Activated CD4-positive, alpha-beta T cell treated with anti-CD3 and anti-CD28 coated beads, Interleukin-10, Interleukin-2, amounts not matched to agents 100 ng/mL and 50 ng/mL, durations not matched to agents 16 hours and 8 hours (primary cell): ENCODE measurements around the gene ADAMTS2.
"Not testable (repeated sequence)": the region's sequence is repeated elsewhere in the genome, so short reads cannot be mapped to it uniquely, and the experiment has no call there.

Experiments used
- DNase-seq: peaks from one replicate; pipeline ENCODE4 v3.0.0-alpha.2; 2020

The ADAMTS2 gene

DNA sequence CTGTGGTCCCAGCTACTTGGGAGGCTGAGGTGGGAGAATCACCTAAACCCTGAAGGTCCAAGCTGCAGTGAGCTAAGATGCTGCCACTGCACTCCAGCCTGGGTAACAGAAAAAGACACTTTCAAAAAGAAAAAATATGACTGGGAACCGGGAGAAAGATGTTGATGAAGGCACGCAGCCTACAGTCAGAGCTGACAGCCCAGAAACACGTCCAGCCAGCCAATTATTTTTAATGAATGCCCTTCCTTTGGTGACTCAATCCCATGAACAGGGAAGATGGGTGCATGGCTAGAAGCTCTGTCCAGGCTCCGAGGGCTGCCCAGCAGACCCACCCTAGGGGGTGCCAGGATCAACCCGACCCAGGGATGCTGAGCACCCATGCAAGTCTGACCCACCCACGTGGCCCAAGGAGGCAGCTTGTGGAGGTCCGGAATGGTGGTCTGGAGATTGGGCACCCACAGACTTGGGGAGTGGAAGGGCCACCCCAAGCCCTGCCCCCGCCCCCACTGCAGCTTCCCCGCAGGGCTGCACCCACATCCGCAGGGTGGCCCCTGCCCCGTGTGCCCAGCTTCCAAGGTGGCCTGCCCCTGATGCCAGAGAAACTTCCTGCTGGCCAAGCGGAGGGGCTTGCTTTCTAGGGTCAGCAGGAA is 51.0 kb downstream of the ADAMTS2 start:
- no peak for DNase-seq

DNA sequence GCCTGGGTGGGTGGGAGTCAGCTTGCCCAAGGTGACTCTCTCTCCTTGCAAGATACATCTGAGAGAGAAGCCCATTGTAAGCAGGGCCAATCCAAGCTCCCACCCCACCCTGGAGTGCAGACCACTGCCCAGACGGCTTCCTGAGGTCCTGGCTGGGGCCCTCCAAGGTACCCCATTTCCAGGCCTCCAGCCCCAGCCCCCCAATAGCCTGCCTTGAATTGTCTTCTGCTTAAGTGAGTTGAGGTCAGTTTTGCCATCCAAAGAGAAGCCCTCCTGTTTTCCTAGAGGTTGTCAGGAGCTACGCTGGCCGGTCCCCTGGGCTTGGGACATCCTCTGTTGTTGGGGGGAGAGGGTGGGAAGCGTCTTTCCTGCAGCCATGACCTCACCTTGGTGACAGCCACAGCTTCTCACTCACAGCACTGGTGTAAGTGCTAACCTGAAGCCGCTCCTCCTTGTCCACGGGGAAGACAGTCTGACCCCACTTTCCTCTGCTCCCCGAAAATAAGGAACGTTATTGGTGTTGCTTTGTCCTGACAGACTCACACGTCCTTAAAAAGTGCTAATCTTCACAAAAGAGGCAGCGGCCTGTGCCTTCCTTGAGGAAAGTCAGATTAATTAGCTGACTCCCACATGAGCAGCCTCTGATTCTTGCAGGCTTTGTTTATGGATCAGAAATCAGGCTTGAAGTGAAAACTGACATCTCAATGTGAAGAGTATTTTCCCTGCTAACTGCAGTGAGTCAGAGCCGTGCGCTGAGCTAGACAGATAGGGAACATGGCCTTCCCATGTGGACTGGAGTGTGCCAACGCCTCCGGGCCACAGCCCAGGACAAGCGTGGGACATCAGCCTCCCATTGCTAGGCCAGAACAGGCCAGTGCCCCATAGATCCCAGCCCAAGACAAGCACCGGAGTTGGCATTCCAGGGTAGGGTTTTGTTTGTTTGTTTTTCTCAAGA is 52.3 kb downstream of the ADAMTS2 start:
- DNase-seq: no peak

DNA sequence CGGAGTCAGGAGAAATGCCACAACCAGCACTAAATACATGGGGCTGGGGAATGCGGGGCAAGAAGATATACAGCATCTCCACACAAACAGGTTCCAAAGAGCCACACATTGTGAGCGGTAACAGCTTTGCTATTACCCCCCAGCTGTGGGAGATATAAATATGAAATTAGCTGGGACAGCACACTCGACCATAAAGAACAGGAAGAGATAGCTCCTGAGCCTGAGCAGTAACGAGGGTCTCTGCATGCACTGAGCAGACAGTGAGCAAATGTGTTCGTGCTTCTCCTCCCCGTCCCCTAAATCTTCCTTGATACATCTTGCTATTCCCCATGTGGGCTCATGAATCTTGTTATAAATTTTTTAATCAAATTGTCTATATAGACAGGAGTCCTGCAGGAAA is 53.1 kb downstream of the ADAMTS2 start:
- no peak for DNase-seq

DNA sequence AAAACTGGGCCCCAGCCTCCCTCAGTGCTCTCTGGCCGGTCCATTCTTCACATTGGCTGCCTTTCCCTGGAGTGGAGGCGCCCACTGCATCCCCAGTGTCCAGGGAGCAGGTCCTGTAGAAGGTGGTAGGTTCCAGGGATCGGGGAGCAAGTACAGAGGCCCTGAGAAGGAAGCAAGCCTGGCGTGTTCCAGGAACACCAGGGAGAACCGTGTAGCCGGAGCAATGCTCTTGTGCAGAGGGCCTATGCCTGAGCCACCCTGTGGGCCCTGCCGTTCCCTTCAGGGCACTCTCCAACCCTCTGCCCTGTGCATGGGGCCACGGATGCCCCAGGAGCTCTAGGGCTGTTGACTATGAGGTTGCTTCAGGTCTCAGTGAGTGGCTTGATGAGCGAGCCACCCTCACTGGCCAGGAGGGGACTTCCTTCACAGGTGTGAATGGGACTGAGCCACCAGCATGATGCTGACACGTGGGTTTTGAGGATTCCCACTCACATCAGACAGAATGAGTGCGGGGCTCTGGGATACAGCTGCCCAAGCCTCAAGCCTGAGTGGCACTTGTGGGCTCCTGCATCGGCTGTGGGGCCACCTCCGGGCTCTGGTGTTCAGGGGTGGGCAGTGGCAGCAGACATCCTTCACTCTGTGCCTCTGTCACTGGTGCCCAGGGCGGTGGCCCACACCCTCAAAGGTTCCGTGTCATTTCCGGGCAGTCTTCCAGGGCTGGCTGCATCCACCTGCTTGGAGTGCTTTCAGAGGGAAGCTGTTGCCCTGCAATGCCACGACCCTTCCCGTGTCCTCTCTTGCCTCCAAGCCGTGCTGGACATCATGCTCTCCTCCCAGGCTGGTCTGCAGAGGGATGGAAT is 54.4 kb downstream of the ADAMTS2 start:
- DNase-seq: no peak

DNA sequence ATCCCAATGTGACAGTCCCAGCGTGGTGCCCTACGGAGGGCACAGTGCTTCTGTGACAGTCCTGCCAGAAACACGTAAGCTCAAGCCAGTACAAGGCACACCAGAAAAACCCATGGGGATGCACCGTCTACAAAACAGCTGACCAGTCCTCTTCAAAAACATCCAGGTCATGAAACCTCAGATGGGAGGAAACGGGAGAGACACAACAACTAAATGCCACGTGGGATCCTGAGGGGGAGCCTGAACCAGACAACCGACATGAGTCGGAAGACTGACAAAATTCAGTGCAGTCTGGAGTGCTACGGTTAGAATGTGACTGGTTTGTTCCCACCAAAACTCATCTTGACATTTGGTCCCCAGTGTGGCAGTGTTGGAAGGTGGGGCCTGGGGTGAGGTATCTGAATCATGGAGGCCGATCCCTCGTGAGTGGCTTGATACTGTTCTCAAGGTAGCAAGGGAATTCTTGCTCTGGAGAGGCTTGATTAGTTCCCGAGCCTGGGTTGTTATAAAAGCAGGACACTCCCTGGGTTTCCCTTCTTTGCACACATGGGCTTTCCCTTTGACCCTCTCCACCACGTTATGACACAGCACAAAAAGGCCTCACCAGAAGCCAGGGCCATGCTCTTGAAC is 55.4 kb downstream of the ADAMTS2 start:
- no peak for DNase-seq

DNA sequence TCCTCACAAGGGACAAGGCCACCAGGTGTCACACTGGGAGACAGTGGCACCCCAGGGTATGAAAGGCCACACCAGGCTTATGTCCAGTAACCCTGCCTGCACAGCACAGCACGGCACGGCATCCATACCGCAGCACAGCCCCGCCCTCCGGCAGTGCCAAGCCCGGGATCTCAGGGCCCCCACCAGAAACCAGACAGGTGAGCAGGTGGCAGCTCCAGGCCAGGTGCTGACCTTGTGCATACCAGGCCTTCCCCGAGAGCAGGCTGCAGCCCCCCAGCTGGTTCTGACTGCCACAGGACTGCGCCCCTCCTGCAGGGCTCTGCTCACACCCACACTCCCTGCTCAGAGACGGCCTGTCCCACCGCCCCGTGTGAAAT is 56.5 kb downstream of the ADAMTS2 start:
- DNase-seq: no peak

DNA sequence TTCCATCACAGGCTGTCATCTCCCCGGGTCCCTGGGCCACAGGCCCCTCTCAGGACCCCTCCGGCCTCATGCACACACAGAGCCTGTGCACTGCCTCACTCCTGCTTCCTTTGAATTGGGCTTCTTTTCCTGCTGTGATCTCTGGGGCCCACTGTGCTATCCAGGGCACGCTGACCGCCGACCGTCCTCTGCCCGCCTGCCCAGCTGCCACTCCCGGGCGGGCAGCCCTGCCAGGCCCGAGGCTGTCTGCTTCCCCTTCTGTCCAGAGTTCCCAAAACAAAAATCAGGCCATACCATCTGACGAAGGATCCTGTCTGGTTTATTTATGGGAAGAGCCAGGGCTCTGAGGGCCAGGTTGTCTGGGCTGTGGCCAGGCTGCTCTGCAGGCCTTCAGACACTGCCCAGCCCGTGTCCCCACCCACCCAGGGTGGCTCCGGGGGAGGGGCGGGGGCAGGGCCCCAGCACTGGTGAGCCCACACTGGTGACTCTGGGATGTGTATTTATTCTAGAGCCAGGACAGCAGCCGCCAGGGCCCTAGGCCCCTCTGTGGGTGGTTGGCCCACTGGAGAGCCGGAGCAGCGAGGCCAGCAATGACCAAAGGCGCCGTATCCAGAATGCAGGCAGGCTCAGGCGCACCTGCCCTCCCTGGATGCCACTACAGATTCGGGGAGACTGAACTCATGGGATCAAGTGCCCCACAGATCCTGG is 57.0 kb downstream of the ADAMTS2 start:
- DNase-seq: no peak

DNA sequence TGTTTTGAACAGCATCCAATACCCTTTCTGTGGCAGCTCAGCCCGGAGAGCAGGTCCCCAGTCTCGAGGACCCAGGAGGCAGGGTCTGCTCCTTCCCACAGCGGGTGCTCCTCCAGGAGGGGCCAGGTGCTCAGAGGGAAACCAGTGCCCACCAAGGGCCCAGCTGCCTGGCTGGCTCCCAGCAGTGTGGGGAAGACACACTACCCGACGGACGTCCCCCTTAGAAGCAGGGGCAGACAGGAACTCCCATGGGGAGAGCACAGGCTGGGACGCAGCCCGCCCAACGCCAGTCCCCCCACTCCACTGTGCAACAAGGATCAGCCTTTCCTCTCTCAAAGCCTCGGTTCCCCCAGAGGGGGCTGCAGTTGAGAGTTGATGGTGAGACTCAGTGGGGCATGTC is 57.6 kb downstream of the ADAMTS2 start:
- DNase-seq: no peak

DNA sequence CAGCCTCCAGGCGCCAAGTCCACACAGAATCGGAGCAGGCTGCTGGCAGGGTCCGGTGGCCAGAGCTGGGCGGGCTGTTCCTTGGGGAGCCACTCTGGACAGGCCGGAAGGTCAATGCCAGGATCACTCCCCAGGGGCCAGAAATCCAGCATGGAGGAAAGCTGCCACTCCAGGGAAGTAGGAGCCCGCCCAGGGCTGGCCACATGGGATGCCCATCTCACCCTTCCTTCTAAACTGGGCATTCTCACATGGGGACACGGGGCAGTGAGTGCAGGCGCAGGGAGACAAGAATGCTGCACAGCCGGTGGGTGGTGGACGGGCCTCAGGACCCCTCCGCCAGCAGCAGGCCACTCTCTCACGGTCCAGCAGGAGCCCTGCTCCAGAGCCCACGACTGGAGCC is 58.2 kb downstream of the ADAMTS2 start:
- no peak for DNase-seq

DNA sequence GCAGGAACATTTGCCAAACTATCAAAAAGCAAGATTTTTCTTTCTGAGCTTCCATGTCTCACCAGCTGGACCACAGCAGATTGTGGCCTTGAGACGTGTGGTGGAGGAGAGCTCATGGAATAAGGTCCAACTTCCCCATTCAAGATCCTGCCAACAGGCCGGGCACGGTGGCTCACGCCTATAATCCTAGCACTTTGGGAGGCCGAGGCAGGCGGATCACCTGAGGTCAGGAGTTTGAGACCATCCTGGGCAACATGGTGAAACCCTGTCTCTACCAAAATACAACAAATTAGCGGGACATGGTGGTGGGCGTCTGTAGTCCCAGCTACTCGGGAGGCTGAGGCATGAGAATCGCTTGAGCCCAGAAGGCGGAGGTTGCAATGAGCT is 59.5 kb downstream of the ADAMTS2 start:
- DNase-seq: not testable (repeated sequence)

DNA sequence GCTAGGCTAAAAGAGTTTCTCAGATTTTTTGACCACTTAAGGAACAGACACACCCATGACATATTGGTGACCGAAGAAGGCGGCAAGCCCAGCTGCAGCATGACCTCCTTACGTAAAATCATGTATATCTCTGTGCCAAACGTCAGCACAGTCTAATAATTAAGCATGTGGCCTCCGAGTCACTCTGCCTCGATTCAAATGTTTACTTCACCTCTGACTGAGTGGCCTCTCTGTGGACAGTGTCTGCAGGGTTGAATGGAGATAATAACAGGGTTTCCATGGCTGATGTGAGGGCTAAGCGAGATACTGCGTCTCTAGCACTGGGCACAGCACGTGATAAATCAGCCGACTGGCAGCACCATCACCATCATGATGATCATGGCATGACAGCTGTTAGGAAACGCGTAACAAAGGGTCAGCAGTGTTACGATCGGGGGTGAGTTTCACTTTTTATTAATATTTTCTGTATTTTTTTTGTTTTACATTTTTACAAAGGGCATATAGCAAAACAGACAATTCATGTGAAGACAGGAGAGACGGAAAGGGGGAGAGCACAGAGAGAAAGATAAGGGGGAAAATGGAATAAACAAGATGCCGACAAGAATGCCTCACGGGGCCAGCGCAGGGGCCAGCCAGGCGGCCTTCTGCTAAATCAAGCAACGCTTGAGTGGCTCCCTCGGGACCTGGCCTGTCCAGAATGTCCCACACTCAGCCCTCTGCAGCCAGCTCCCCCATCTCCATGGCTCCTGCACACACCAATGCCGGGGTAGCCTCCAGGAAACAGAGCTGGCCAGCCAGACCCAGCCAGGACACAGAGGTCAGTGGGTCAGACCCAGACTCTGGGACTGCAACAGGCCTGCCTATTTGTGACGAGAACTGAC is 60.3 kb downstream of the ADAMTS2 start:
- no peak for DNase-seq

DNA sequence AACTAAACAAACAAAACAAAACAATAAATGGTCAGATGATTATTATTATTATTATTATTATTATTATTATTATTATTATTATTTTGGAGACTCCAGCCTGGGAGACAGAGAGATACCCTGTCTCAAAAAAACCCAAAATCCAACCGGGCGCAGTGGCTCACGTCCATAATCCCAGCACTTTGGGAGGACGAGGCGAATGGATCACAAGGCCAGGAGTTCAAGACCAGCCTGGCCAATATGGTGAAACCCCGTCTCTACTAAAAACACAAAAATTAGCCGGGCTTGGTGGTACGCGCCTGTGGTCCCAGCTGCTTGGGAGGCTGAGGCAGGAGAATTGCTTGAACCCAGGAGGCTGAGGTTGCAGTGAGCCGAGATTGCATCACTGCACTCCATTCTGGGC is 61.4 kb downstream of the ADAMTS2 start:
- DNase-seq: not testable (repeated sequence)

DNA sequence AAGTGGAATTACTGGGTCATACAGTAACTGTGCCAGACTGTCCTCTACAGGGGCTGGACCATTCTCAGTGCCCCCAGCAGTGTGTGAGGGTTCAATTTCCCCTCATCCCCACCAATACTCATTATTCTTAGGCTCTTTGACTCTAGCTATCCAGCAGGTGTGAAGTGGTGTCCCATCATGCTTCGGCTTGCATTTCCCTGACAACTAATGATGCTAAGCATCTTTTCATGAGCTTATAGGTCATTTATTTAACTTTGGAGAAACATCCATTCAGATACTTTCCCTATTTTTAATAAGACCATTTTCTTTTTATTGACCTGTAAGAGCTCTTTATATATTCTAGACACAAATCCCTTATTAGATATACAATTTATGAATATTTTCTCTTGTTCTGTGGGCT is 63.6 kb downstream of the ADAMTS2 start:
- no peak for DNase-seq

DNA sequence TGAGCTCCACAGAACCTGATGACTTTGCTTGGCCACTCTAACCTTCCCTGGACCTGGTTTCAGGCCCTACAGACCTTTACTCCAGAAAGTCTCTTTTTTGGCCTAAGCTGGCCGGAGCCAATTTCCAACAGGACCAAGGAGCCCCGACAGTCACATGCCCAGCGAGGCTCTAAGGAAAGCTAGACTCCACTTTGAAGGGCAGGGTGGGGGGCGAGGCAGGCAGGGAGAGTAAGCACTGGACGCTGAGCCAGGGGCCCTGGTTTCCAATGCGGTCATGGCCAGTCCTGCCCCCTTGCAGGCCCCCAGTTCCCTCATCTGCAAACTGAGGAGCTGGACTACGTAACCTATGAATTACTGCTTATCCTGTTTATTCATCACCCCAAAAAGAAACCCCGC is 65.2 kb downstream of the ADAMTS2 start:
- DNase-seq: no peak

DNA sequence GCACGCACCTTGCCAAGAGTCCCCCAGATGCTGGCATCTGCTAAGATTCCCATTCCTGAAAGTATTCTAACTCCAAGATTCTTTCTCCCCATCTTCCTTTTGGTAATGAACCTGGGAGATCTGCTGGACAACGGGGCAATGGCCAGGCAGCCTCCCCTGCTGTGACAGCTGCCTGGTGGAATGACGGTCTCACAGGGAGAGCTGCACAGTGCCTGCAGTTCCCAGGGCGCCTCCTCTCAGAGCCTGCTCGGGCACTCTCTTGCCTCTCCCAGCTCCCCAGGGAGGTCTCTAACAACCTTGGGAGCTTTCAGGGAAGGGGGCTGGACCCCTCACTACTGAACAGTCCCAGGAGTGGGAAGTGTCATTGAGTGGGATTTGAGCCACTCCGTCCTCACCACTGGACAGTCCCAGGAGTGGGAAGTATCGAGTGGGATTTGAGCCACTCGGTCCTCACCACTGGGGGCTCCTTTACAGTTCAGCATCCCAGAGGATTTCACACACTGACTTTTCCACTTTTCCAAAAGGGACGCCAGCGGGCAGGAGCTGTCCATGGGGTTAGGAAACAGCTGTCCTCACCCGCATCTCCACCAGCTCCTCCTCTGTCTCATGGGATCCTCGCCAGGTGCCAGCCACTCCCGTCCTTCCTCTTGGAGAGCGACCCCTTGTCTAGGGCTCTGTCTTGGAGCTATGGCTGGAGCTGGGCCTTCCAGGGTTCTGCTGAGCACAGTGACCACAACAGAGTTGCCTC is 65.7 kb downstream of the ADAMTS2 start:
- no peak for DNase-seq

DNA sequence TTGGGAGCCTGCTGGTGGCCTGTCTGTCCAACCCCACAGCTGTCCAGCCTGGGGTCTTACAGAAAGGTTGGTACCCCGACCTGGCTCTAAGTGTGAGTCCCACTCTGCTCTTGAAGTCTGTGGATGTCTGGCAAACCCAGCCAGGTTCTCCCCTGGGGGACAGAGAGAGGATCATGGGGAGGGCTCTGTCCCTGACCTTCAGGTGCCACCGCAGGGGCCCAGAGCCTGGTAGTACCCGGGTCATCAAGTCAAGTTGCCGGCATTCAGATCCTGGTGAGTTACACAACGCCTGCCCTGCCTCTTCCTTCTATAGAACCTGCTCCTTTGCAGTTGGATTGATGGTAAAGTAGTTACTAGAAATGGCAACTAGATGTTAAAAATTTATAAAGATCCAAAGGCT is 66.7 kb downstream of the ADAMTS2 start:
- no peak for DNase-seq

DNA sequence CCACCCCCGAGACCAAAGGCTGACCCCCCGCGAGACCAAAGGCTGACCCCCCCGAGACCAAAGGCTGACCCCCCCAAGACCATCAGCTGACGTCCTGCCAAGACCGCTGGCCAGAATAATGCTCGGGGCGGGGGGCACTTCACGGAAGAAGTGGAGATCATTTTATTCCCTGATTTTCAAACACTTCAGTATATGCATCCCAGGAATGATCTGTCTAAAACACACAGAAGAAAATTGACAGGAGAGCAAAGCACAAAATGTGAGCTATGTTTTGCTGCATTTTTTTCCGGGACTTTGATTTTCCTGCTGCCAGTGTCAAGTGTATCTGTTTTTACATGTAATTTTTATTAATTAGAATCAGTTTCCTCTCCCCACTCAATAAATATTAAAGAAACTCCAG is 67.1 kb downstream of the ADAMTS2 start:
- DNase-seq: no peak

DNA sequence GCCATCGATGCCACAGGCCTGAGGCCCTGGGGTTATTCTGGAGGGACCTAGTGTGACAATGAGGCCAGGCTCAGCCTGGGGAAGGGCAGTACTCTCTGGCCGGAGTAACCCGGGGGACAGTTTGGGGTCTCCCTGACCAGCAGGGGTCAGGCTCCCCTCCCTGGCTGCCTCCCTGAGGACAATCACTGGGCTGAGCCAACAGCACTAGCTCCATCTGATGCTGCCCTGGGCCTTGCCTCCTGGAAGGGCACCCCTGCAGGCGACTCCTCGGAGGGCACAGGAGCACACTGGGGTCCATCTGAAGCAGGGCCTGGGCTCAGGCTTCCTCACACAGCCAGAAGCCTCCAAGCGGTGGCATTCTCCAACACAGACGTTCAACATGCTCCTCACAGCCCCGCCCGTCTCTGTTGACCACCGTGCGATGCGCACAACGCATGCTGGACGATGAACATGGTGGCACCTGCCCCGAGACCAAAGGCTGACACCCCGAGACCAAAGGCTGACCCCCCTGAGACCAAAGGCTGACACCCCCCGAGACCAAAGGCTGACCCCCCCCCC is 68.3 kb downstream of the ADAMTS2 start:
- no peak for DNase-seq

DNA sequence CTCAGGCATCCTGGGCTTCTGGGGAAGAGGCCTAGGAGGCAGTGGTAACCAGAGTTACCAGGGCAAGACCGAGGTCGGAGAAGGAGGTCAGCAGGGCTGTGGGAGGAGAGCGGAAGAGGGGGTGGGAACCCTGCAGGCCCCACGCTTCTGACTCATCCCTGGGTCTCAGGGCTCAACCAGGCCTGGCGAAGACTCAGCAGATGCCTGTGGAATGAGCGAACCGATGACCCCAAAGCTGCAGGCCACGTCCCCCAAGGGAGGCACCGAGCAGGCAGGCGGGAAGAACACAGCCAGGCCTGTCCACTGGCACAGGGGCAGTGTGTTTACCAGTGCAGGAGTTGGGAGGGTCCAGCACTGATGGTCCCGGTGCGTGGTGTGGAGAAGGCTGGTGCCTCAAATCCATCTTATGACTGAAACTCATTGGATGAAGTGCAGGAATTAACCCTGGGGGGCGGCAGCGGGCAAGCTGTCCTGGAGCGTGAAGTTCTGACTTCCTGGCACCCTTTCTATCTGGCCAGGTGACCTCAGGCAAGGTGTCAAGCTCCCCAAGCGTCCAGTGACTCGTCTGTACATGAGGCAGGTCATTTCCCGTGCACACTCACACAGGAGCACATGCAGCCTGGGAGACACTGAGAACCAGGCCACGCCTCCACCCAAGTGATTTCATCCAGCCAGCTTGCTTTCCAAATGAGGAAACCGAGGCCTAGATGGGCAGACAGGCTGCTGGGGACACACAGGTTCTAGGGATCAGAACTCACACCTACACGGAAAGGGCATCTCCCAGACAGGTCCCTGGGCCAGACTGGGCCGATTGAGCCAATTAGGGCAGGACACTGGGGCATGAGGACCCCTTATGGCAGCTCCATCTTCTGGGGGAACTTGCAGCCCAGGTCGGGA is 69.1 kb downstream of the ADAMTS2 start:
- no peak for DNase-seq
